Smooth muscle cell (in vitro differentiated cells): Measurements from ENCODE around the gene CCT3. TPM values are rescaled to one million over a fixed set of nuclear protein-coding genes. Genes with fewer than 3 reads are reported as not detected.

Source experiments
- DNase-seq: peaks from one replicate; lab custom pipeline; 2025; ENCODE audit not compliant: unreplicated experiment; lab: John Stamatoyannopoulos, UW
- H2AFZ ChIP-seq: fragments of 200-600 bp; sonication (generic); 2 replicates; pipeline ENCODE4 v1.6.0; 2016; ENCODE audit warnings: antibody characterized with exemption, low read depth, mild to moderate bottlenecking
- H3F3A ChIP-seq: fragments of 200-600 bp; sonication (generic); 2 replicates; pipeline ENCODE4 v1.6.0; 2017; ENCODE audit warnings: antibody characterized with exemption, low read depth
- H3K27ac ChIP-seq: fragments of 200-600 bp; sonication (generic); 2 replicates; pipeline ENCODE4 v1.5.1; 2016; ENCODE audit warnings: low read depth, mild to moderate bottlenecking
- H3K27me3 ChIP-seq: fragments of 200-600 bp; sonication (generic); 2 replicates; pipeline ENCODE4 v1.6.1; 2016; ENCODE audit warnings: low read depth, mild to moderate bottlenecking
- H3K36me3 ChIP-seq: fragments of 200-600 bp; sonication (generic); 2 replicates; pipeline ENCODE4 v1.5.1; 2016; ENCODE audit warnings: low read depth
- H3K4me1 ChIP-seq: fragments of 200-600 bp; sonication (generic); 2 replicates; pipeline ENCODE4 v1.5.1; 2016; ENCODE audit warnings: low read depth
- H3K4me2 ChIP-seq: fragments of 200-600 bp; sonication (generic); 2 replicates; pipeline ENCODE4 v1.6.0; 2016; ENCODE audit warnings: mild to moderate bottlenecking
- H3K4me3 ChIP-seq: fragments of 200-600 bp; sonication (generic); 2 replicates; pipeline ENCODE4 v1.5.1; 2016; ENCODE audit warnings: mild to moderate bottlenecking
- H3K79me2 ChIP-seq: fragments of 200-600 bp; sonication (generic); 2 replicates; pipeline ENCODE4 v1.6.0; 2016; ENCODE audit warnings: low read depth, mild to moderate bottlenecking
- H3K9ac ChIP-seq: fragments of 200-600 bp; sonication (generic); 2 replicates; pipeline ENCODE4 v1.6.0; 2016; ENCODE audit warnings: low read depth
- H3K9me3 ChIP-seq: fragments of 200-600 bp; sonication (generic); replicated peaks from 2 replicates; pipeline ENCODE4 v1.5.1; 2016; ENCODE audit warnings: low read depth
- H4K20me1 ChIP-seq: fragments of 200-600 bp; sonication (generic); 2 replicates; pipeline ENCODE4 v1.6.0; 2016; ENCODE audit warnings: low read depth
- WGBS: methylation state at CpG from one replicate; pipeline ENCODE4 v1.1.7; 2016; ENCODE audit warnings: low lambda C conversion rate; 5-methylcytosine and 5-hydroxymethylcytosine counted together
- polyA plus RNA-seq: library from polyadenylated mRNA; unstranded; fragments of >200 nt; fragmentation: Nextera tagmentation; extraction: Ambion mirVana; gene quantifications from 2 replicates; pipeline ENCODE4 v1.2.1, GENCODE V29; 2016
- total RNA-seq: library from RNA; depleted of rRNA; stranded (reverse); fragments of >200 nt; gene quantifications from 2 replicates; pipeline ENCODE4 v1.2.3, GENCODE V29; 2014
- TF ChIP-seq, protein P1 (sequence below): fragments of 200-600 bp; sonication (generic); IDR thresholded peaks from 2 replicates; pipeline ENCODE4 v1.5.1; 2017; ENCODE audit warnings: borderline replicate concordance, mild to moderate bottlenecking, antibody characterized with exemption; ENCODE audit not compliant: insufficient read depth, poor library complexity, severe bottlenecking

Gene CCT3
- total and polyA plus RNA-seq, 2 experiments from 2014 or later, result 147 to 179 TPM

DNA sequence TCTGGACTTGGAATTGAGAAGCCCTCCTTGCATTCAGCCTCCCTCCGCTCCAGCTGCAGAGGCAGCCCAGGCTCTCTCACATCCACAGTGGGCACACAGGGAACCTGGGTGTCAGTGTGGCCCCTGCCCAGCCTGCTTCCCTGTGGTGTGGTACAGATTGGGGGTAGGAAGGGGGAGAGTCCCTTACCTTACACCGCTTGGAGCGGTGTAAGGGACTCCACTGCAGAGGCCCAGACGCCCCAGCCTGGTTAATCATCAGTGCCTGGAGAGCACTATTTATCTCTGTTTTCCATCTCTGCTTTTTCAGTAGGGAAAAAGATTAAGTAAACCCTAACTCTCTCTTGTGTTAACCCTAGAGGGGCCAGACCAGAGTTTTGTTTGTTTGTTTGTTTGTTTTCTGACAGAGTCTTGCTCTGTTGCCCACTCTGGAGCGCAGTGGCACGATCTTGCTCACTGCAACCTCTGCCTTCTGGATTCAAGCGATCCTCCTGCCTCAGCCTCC is 30.1 kb upstream of the CCT3 start:
- Histone ChIP-seq H3K36me3 (no peaks in the 10 kb centered on the region), H3F3A (no peaks in the 10 kb centered on the region), H3K9me3 (no peaks in the 10 kb centered on the region), H3K4me2 (no peak overlapping the region), H3K9ac (no peak overlapping the region), H3K27ac (no peak overlapping the region), H3K4me3 (no peak overlapping the region), H3K27me3 (no peaks in the 10 kb centered on the region), H2AFZ (no peak overlapping the region), H4K20me1 (no peaks in the 10 kb centered on the region), H3K79me2 (no peaks in the 10 kb centered on the region), H3K4me1 (no peaks in the 10 kb centered on the region)
- 56% methylated on average over 7 of the region's 7 CpGs for WGBS
- DNase-seq, result no peak
- TF ChIP-seq, protein P1, sequence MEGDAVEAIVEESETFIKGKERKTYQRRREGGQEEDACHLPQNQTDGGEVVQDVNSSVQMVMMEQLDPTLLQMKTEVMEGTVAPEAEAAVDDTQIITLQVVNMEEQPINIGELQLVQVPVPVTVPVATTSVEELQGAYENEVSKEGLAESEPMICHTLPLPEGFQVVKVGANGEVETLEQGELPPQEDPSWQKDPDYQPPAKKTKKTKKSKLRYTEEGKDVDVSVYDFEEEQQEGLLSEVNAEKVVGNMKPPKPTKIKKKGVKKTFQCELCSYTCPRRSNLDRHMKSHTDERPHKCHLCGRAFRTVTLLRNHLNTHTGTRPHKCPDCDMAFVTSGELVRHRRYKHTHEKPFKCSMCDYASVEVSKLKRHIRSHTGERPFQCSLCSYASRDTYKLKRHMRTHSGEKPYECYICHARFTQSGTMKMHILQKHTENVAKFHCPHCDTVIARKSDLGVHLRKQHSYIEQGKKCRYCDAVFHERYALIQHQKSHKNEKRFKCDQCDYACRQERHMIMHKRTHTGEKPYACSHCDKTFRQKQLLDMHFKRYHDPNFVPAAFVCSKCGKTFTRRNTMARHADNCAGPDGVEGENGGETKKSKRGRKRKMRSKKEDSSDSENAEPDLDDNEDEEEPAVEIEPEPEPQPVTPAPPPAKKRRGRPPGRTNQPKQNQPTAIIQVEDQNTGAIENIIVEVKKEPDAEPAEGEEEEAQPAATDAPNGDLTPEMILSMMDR, result no peak

DNA sequence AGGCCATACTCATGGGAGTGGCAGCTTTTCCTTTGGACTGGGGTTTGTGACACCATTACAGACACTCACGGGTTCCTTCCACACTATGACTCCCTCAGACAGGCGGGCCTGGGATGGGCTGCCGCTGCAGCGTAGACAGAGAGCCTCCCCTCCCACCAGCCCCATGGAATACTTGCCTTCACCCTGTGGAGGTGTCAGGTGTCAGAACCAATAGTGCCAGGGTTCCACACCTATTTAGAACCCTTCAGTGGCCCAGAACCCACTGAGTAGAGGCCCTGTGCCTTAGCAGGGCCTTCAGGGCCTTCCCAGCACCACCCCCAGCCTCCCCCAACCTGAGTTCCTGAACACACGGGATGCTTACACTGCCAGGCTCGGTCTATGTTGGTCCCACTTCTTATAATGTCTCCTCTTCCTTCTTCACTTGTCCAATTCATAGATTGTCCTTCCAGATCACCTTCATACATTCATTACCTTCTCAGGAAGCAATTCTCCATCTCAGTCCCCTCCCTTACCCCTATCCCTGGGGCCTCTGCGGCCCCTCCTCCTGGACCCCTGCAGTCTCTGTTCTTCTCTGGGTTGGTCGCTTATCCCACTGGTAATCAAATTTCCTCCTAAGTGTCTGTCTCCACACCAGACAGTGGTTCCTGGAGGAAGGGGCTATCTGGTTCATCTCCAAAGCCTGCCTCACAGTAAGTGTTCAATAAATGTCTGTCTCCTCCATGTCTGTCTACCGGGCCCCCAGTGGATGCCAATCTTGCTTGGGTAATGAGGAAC is 29.5 kb upstream of the CCT3 start:
- no peak overlapping the region for H3K27ac ChIP-seq
- H3K36me3 ChIP-seq, result no peaks in the 10 kb centered on the region
- H3K9me3 ChIP-seq, result no peaks in the 10 kb centered on the region
- WGBS, result 68% methylated on average over 9 of the region's 9 CpGs
- H3K4me3 ChIP-seq, result no peak overlapping the region
- H3K27me3 ChIP-seq, result no peaks in the 10 kb centered on the region
- no peaks in the 10 kb centered on the region for H3K79me2 ChIP-seq
- no peaks in the 10 kb centered on the region for H4K20me1 ChIP-seq
- no peak overlapping the region for H3K4me2 ChIP-seq
- no peak overlapping the region for H3K9ac ChIP-seq
- TF ChIP-seq, protein P1, result no peak
- DNase-seq, result no peak
- no peaks in the 10 kb centered on the region for H3F3A ChIP-seq
- H3K4me1 ChIP-seq, result no peaks in the 10 kb centered on the region
- no peak overlapping the region for H2AFZ ChIP-seq

DNA sequence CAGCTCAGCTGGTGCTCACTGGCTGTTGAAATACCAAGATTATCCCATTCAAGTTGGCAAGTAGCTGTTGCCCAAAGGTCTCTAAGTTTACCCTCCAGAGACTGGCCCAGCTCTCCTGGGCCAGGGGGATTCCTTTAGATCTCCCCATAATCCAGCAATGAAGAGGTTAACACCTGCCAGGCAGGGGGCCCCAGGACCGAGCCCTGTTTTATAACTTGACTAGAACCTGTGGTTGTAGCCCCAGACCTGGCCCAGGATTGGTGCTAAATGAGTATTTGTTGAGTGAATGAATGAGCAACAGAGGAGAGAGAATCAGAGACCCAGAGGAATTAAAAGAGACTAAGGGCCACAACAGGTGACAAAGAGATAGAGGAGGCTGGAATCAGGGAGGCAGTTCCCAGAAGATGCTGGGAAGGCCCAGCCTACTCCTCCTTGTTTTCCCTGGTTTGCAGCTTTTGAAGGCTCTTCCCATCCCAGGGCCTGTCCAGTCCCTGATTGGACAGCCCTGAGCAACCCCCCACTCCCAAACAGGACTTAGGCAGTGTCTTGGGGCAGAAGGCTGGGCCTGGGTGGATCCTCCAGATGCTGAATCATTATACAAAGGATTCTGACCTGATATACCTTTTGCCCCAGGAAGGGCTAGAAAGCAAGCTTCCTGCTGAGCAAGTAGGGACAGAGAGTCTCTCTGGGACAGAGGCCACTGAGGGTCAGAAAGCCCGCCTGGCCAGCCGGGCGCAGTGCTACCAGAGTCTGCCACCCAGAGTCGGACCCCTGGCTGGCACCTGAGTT is 28.5 kb upstream of the CCT3 start:
- Histone ChIP-seq H3K9me3 (no peaks in the 10 kb centered on the region), H4K20me1 (no peaks in the 10 kb centered on the region), H2AFZ (no peak overlapping the region), H3K9ac (no peak overlapping the region), H3F3A (no peaks in the 10 kb centered on the region), H3K4me3 (no peak overlapping the region), H3K27ac (no peak overlapping the region), H3K4me2 (no peak overlapping the region), H3K36me3 (no peaks in the 10 kb centered on the region), H3K27me3 (no peaks in the 10 kb centered on the region), H3K79me2 (no peaks in the 10 kb centered on the region), H3K4me1 (no peaks in the 10 kb centered on the region)
- DNase-seq, result no peak
- WGBS, result 92% methylated on average over 5 of the region's 5 CpGs
- TF ChIP-seq, protein P1, result no peak
